Nephron (organoid): ENCODE data around the gene CGRRF1.

Experiments used
- H3K27ac Mint-ChIP-seq, 3 experiments: 2 replicates each; pipeline ENCODE4 v1.8.0; 2020; ENCODE audit warnings: mixed read lengths in 3 of 3, mild to moderate bottlenecking in 2 of 3, moderate library complexity in 1 of 3
- H3K27me3 Mint-ChIP-seq: 2 replicates; pipeline ENCODE4 v1.8.0; 2021; ENCODE audit warnings: low read depth, mild to moderate bottlenecking, moderate library complexity, mixed read lengths
- H3K36me3 Mint-ChIP-seq: 2 replicates; pipeline ENCODE4 v1.8.0; 2020; ENCODE audit warnings: low read depth, mixed read lengths
- H3K4me1 Mint-ChIP-seq: 2 replicates; pipeline ENCODE4 v1.8.0; 2020; ENCODE audit warnings: mixed read lengths
- H3K4me3 Mint-ChIP-seq, 3 experiments: 2 replicates each; pipeline ENCODE4 v1.8.0; 2020; ENCODE audit warnings: mild to moderate bottlenecking in 3 of 3, mixed read lengths in 3 of 3, moderate library complexity in 2 of 3
- H3K9me3 Mint-ChIP-seq: 2 replicates; pipeline ENCODE4 v1.8.0; 2020; ENCODE audit warnings: mixed read lengths
- CTCF ChIP-seq, 3 experiments: fragments of 200-600 bp; sonication (generic); IDR thresholded peaks; one replicate each; pipeline ENCODE4 v1.5.0; 2021; ENCODE audit warnings: antibody characterized with exemption in 3 of 3; ENCODE audit not compliant: unreplicated experiment in 3 of 3

The CGRRF1 gene

DNA sequence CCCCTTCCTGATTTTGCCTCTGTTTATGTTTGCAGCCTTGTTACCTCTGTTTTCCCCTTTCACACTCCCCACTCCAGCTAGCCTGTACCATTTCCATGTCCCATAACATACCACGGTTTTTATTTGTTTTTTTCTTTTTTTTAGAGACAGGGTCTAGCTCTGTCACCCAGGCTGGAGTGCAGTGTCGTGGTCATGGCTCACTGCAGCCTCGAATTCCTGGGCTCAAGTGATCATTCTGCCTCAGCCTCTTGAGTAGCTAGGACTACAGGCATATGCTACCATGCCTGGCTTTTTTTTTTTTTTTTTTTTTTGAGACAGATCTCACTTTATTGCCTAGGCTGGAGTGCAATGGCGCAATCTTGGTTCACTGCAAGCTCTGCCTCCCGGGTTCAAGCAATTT, 38.8 kb downstream of the CGRRF1 start:
- H3K36me3 Mint-ChIP-seq = no peaks in the 10 kb centered on the region

GRCh38 chr14:54549862-54550261, 40.2 kb downstream of the CGRRF1 start:
- H3K4me1 Mint-ChIP-seq = no peaks in the 10 kb centered on the region
- H3K4me3 Mint-ChIP-seq = no peak overlapping the region
- no peaks in the 10 kb centered on the region for H3K9me3 Mint-ChIP-seq
- TF ChIP-seq CTCF (IDR thresholded peaks at IDR 0.05; ENCODE audit: unreplicated experiment in 3 of 3) = no peak
- H3K36me3 Mint-ChIP-seq = no peaks in the 10 kb centered on the region
- H3K27me3 Mint-ChIP-seq = peaks cover 4% of the 10 kb centered on the region
- H3K27ac Mint-ChIP-seq = no peak overlapping the region

More for the DNA sequence above, 38.8 kb downstream of the CGRRF1 start:
- Mint-ChIP-seq H3K27ac (no peak overlapping the region), H3K4me1 (no peaks in the 10 kb centered on the region), H3K27me3 (no peaks in the 10 kb centered on the region), H3K4me3 (no peak overlapping the region), H3K9me3 (no peaks in the 10 kb centered on the region)
- no peak for TF ChIP-seq CTCF (IDR thresholded peaks at IDR 0.05; ENCODE audit: unreplicated experiment in 3 of 3)

DNA sequence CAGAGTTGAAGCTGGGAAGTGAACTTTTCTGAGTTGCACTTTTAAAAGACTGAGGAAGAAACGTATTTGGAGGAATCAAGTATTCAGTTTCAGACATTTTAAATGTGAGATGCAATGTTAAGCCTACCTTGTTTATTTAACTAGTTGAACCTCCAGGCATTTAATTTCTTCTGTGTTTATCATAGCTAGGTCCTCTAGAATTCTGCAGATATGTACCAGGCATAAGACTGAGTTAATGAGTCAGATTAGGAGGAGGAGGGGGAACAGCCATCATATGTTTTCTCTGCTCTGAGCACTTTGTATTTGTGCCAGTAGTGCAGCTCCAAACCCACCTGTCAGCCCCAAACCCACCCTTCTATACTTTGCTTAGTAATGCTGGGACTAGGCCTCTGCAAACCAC, 40.8 kb downstream of the CGRRF1 start:
- peaks cover 4% of the 10 kb centered on the region for H3K27me3 Mint-ChIP-seq
- no peaks in the 10 kb centered on the region for H3K4me1 Mint-ChIP-seq
- H3K27ac Mint-ChIP-seq = no peak overlapping the region
- H3K4me3 Mint-ChIP-seq = no peak overlapping the region
- no peak for TF ChIP-seq CTCF (IDR thresholded peaks at IDR 0.05; ENCODE audit: unreplicated experiment in 3 of 3)
- H3K36me3 Mint-ChIP-seq = no peaks in the 10 kb centered on the region
- H3K9me3 Mint-ChIP-seq = no peaks in the 10 kb centered on the region

DNA sequence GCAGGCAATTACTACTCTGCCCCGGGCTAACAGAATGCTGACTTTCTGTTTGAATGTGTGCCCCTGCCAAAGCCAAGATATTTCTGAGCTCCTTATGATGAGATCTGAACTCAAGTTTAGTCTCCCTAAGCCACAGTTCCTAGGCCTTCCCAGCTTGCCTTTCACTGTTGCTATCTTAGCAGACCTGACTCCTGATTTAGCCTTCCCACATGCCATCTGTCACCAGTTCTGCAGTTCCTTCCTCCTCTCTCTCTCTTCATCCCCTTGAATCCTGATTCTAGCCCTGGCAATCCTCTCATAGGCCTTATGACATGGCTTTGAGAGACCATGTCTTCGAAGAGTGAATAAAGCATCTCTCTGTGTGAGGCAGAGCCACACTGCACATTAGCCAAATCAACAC, 44.7 kb downstream of the CGRRF1 start:
- H3K27ac Mint-ChIP-seq = no peak overlapping the region
- H3K4me1 Mint-ChIP-seq = no peaks in the 10 kb centered on the region
- H3K9me3 Mint-ChIP-seq = no peaks in the 10 kb centered on the region
- H3K4me3 Mint-ChIP-seq = no peak overlapping the region
- no peak for TF ChIP-seq CTCF (IDR thresholded peaks at IDR 0.05; ENCODE audit: unreplicated experiment in 3 of 3)
- peaks cover 14% of the 10 kb centered on the region for H3K27me3 Mint-ChIP-seq
- H3K36me3 Mint-ChIP-seq = no peaks in the 10 kb centered on the region

GRCh38 chr14:54555651-54556050, 45.9 kb downstream of the CGRRF1 start:
- Mint-ChIP-seq H3K4me1 (no peaks in the 10 kb centered on the region), H3K36me3 (no peaks in the 10 kb centered on the region), H3K4me3 (no peak overlapping the region), H3K27me3 (peaks cover 14% of the 10 kb centered on the region), H3K9me3 (no peaks in the 10 kb centered on the region), H3K27ac (no peak overlapping the region)
- no peak for TF ChIP-seq CTCF (IDR thresholded peaks at IDR 0.05; ENCODE audit: unreplicated experiment in 3 of 3)

GRCh38 chr14:54556535-54556934, 46.8 kb downstream of the CGRRF1 start:
- Mint-ChIP-seq H3K27ac (no peak overlapping the region), H3K36me3 (no peaks in the 10 kb centered on the region), H3K4me3 (no peak overlapping the region), H3K9me3 (no peaks in the 10 kb centered on the region), H3K4me1 (no peaks in the 10 kb centered on the region), H3K27me3 (peaks cover 18% of the 10 kb centered on the region)
- no peak for TF ChIP-seq CTCF (IDR thresholded peaks at IDR 0.05; ENCODE audit: unreplicated experiment in 3 of 3)
